Measurements from ENCODE around the gene VIT. TPM values are rescaled to one million over a fixed set of nuclear protein-coding genes. Genes with fewer than 3 reads are reported as not detected.

The VIT gene
- total RNA-seq, 2 donors from 2014 or later, result 2.0 to 10.7 TPM

GRCh38 chr2:36807223-36807886 lies 110.8 kb downstream of the VIT start:
- WGBS, result 78% methylated on average over 5 of the region's 5 CpGs
- Histone ChIP-seq H3K36me3 (no peaks in the 10 kb centered on the region), H3K4me1 (replicated peaks) (no peaks in the 10 kb centered on the region), H3K27me3 (replicated peaks; ENCODE audit: insufficient read depth) (no peaks in the 10 kb centered on the region), H3K9me3 (no peaks in the 10 kb centered on the region), H3K4me3 (no peak overlapping the region), H3K27ac (no peak overlapping the region)
- intact Hi-C loops (cut with DNase I), result no loop called here
- TF ChIP-seq CTCF (IDR thresholded peaks at IDR 0.05) (no peak), POLR2A (IDR thresholded peaks at IDR 0.05) (no peak), POLR2AphosphoS5 (IDR thresholded peaks at IDR 0.05) (no peak)
- no peak for DNase-seq (ENCODE audit: low spot score)

- intact Hi-C loops (cut with DNase I), result no loop called here
- H3K4me1 ChIP-seq (replicated peaks), result no peaks in the 10 kb centered on the region
- H3K36me3 ChIP-seq, result no peaks in the 10 kb centered on the region
- no peaks in the 10 kb centered on the region for H3K27me3 ChIP-seq (replicated peaks; ENCODE audit: insufficient read depth)
- no peak overlapping the region for H3K4me3 ChIP-seq
- H3K27ac ChIP-seq, result no peak overlapping the region
- DNase-seq (ENCODE audit: low spot score), result no peak
- TF ChIP-seq POLR2AphosphoS5 (IDR thresholded peaks at IDR 0.05) (no peak), CTCF (IDR thresholded peaks at IDR 0.05) (no peak), POLR2A (IDR thresholded peaks at IDR 0.05) (no peak)
- WGBS, result 96% methylated on average over 33 of the region's 35 CpGs
- no peaks in the 10 kb centered on the region for H3K9me3 ChIP-seq
These were observed 112.0 kb downstream of the VIT start for GRCh38 chr2:36808386-36809068.

GRCh38 chr2:36809069-36809445 lies 112.5 kb downstream of the VIT start:
- Histone ChIP-seq H3K9me3 (no peaks in the 10 kb centered on the region), H3K4me3 (no peak overlapping the region), H3K36me3 (no peaks in the 10 kb centered on the region), H3K27ac (no peak overlapping the region), H3K27me3 (replicated peaks; ENCODE audit: insufficient read depth) (no peaks in the 10 kb centered on the region), H3K4me1 (replicated peaks) (no peaks in the 10 kb centered on the region)
- TF ChIP-seq POLR2AphosphoS5 (IDR thresholded peaks at IDR 0.05), result no peak
- no peak for TF ChIP-seq CTCF (IDR thresholded peaks at IDR 0.05)
- no peak for TF ChIP-seq POLR2A (IDR thresholded peaks at IDR 0.05)
- no peak for DNase-seq (ENCODE audit: low spot score)
- intact Hi-C loops (cut with DNase I), result no loop called here
- 87% methylated on average over 3 of the region's 3 CpGs for WGBS

GRCh38 chr2:36811071-36811470 lies 114.6 kb downstream of the VIT start:
- no peak overlapping the region for H3K4me3 ChIP-seq
- TF ChIP-seq CTCF (IDR thresholded peaks at IDR 0.05) (no peak), POLR2A (IDR thresholded peaks at IDR 0.05) (no peak), POLR2AphosphoS5 (IDR thresholded peaks at IDR 0.05) (no peak)
- H3K27ac ChIP-seq, result no peak overlapping the region
- no peak for DNase-seq (ENCODE audit: low spot score)
- intact Hi-C loops (cut with DNase I), result no loop called here
- 95% methylated on average over 5 of the region's 5 CpGs for WGBS
- H3K4me1 ChIP-seq (replicated peaks), result no peaks in the 10 kb centered on the region
- H3K9me3 ChIP-seq, result no peaks in the 10 kb centered on the region
- no peaks in the 10 kb centered on the region for H3K36me3 ChIP-seq
- H3K27me3 ChIP-seq (replicated peaks; ENCODE audit: insufficient read depth), result no peaks in the 10 kb centered on the region

- H3K9me3 ChIP-seq, result no peaks in the 10 kb centered on the region
- WGBS, result 47% methylated on average over 6 of the region's 6 CpGs
- TF ChIP-seq POLR2A (IDR thresholded peaks at IDR 0.05) (no peak), POLR2AphosphoS5 (IDR thresholded peaks at IDR 0.05) (no peak), CTCF (IDR thresholded peaks at IDR 0.05) (no peak)
- H3K36me3 ChIP-seq, result no peaks in the 10 kb centered on the region
- no peaks in the 10 kb centered on the region for H3K27me3 ChIP-seq (replicated peaks; ENCODE audit: insufficient read depth)
- H3K27ac ChIP-seq, result no peak overlapping the region
- H3K4me1 ChIP-seq (replicated peaks), result no peaks in the 10 kb centered on the region
- DNase-seq (ENCODE audit: low spot score), result no peak
- intact Hi-C loops (cut with DNase I), result no loop called here
- H3K4me3 ChIP-seq, result no peak overlapping the region
These were observed 115.7 kb downstream of the VIT start for GRCh38 chr2:36812196-36812595.

Measured in prostate gland (tissue), 2 donors.